ENCODE measurements around the gene ELOVL7.
"Not testable (repeated sequence)": the region's sequence is repeated elsewhere in the genome, so short reads cannot be mapped to it uniquely, and the experiment has no call there.

The ELOVL7 gene

DNA sequence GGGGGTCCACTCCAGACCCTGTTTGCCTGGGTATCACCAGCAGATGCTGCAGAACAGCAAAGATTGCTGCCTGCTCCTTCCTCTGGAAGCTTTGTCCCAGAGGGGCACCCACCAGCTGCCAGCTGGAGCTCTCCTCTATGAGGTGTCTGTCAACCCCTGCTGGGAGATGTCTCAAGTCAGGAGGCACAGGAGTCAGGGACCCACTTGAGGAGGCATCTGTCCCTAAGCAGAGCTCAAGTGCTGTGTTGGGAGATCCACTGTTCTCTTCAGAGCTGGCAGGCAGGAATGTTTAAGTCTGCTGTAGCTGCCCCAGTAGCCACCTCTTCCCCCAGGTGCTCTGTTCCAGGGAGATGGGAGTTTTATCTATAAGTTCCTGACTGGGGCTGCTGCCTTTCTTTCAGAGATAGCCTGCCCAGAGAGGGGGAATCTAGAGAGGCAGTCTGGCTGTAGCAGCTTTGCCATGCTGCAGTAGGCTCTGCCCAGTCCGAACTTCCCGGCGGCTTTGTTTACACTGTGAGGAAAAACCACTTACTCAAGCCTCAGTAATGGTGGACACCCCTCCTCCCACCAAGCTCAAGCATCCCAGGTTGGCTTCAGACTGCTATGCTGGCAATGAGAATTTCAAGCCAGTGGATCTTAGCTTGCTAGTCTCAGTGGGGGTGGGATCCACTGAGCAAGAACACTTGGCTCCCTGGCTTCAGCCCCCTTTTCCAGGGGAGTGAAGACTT lies 128.7 kb downstream of the ELOVL7 start:
- DNase-seq (ENCODE audit: low read depth in 2 of 2, low spot score in 1 of 2), result not testable (repeated sequence)

DNA sequence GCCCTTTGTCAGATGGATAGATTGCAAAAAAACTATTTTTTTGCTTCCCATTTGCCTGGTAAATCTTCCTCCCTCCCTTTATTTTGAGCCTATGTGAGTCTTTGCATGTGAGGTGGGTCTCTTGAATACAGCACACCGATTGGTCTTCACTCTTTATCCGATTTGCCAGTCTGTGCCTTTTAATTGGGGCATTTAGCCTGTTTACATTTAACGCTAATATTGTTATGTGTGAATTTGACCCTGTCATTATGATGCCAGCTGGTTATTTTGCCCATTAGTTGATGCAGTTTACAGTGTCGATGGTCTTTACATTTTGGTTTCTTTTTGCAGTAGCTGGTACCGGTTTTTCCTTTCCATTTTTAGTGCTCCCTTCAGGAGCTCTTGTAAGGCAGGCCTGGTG lies 131.1 kb downstream of the ELOVL7 start:
- DNase-seq (ENCODE audit: low read depth in 2 of 2, low spot score in 1 of 2), result no peak

DNA sequence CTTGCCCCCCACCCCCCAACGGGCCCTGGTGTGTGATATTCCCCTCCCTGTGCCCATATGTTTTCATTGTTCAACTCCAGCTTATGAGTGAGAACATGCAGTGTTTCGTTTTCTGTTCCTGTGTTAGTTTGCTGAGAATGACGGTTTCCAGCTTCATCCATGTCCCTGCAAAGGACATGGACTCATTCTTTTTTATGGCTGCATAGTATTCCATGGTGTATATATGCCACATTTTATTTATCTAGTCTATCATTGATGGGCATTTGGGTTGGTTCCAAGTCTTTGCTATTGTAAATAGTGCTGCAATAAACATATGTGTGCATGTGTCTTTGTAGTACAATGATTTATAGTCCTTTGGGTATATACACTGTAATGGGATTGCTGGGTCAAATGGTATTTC lies 132.2 kb downstream of the ELOVL7 start:
- DNase-seq (ENCODE audit: low read depth in 2 of 2, low spot score in 1 of 2), result not testable (repeated sequence)

DNA sequence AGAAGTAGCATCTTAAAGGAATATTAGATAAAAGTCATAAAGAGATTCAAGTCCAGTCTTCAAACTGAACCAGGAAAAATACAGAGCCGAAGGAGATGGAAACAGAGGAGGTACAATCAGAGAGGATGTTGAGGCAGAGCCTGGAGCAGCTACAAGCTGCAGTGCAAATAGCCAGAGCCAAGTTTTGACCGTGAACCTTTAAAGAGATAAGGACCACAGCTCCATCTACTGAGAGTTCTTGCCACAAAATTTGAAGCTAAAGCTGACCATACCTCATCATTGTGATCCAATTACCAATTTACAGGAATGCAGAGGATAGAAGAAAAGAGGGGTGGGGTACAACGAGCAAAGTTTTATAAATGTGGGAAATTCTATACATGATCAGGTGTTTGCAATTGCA lies 133.7 kb downstream of the ELOVL7 start:
- no peak for DNase-seq (ENCODE audit: low read depth in 2 of 2, low spot score in 1 of 2)

DNA sequence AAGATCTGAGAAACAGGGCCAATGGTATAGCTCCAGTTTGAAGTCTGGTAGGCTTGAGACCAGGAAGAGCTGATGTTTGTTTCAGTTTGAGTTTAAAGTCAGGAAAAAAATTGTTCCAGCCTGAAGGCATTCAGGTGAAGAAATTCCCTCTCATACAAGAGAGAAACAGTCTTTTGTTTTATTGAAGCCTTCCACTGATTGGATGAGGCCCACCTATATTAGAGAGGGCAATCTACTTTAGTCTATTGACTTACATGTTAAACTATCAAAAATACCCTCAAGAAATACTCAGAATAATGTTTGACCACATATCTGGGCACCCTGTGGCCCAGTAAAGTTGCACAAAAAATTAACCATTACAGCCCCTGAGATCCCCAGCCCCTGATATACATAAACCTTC lies 138.9 kb downstream of the ELOVL7 start:
- DNase-seq (ENCODE audit: low read depth in 2 of 2, low spot score in 1 of 2), result no peak

DNA sequence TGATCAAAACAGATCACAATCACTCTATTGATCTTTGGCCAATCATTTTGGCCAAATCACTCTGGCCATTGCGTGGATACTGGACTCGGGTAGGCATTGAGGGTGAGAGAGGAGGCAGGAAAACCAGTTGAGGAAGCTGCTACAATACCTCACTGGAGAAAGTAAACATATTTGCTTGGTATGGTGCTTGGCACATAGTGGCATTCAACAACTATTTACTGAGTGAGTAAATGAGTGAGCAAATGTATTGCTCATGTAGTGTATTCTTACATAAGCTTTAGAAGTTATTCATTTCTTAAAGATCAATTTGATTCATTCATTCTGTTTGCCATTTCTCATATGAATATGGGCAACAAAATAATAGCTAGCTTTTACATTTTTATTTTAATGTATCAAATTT lies 140.1 kb downstream of the ELOVL7 start:
- DNase-seq (ENCODE audit: low read depth in 2 of 2, low spot score in 1 of 2), result no peak
